Measurements from ENCODE around the gene UGT1A9.

The UGT1A9 gene

GRCh38 chr2:233758849-233759248 is 87.2 kb downstream of the UGT1A9 start:
- DNase-seq (ENCODE audit: low read depth, low spot score), result no peak

DNA sequence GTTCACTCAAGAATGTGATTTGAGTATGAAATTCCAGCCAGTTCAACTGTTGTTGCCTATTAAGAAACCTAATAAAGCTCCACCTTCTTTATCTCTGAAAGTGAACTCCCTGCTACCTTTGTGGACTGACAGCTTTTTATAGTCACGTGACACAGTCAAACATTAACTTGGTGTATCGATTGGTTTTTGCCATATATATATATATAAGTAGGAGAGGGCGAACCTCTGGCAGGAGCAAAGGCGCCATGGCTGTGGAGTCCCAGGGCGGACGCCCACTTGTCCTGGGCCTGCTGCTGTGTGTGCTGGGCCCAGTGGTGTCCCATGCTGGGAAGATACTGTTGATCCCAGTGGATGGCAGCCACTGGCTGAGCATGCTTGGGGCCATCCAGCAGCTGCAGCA is 88.3 kb downstream of the UGT1A9 start, which contains the start of gene UGT1A1:
Gene UGT1A1, plus strand, starts transcription at position 228 of the 400 bp plus-strand sequence. Its CDS starts 18 bp downstream, at position 246.
- no peak for DNase-seq (ENCODE audit: low read depth, low spot score)

- no peak for DNase-seq (ENCODE audit: low read depth, low spot score)
Observed at GRCh38 chr2:233761040-233761769, 89.5 kb downstream of the UGT1A9 start.

GRCh38 chr2:233764264-233764663 is 92.6 kb downstream of the UGT1A9 start:
- DNase-seq (ENCODE audit: low read depth, low spot score), result no peak

DNA sequence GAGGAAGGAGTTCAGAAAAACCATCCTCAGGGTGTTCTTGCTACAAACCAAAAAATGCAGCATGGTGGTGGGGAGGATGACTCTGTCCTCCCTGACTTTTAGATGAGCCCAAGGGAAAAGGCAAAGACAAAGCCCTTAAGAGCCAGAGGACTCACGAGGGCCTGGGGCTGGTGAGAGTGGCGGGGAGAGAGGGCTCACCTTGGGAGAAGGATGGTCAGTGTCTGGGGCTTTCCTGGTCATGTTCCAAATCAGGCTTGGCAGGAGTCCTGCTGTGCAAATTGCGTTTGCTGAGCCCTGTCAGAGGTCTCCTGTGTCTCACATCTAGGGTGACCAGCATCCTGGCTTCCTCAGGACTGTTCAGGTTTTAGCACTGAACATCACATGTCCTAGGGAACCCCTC is 93.1 kb downstream of the UGT1A9 start:
- no peak for DNase-seq (ENCODE audit: low read depth, low spot score)

- DNase-seq (ENCODE audit: low read depth, low spot score), result no peak
Observed at GRCh38 chr2:233766416-233766815, 94.7 kb downstream of the UGT1A9 start.

DNA sequence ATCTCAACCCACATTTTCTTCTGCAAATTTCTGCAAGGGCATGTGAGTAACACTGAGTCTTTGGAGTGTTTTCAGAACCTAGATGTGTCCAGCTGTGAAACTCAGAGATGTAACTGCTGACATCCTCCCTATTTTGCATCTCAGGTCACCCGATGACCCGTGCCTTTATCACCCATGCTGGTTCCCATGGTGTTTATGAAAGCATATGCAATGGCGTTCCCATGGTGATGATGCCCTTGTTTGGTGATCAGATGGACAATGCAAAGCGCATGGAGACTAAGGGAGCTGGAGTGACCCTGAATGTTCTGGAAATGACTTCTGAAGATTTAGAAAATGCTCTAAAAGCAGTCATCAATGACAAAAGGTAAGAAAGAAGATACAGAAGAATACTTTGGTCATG is 96.4 kb downstream of the UGT1A9 start:
- DNase-seq (ENCODE audit: low read depth, low spot score), result no peak

- DNase-seq (ENCODE audit: low read depth, low spot score), result no peak
Observed at GRCh38 chr2:233769260-233769659, 97.6 kb downstream of the UGT1A9 start.

- no peak for DNase-seq (ENCODE audit: low read depth, low spot score)
Observed at GRCh38 chr2:233772153-233772552, 100.5 kb downstream of the UGT1A9 start.

DNA sequence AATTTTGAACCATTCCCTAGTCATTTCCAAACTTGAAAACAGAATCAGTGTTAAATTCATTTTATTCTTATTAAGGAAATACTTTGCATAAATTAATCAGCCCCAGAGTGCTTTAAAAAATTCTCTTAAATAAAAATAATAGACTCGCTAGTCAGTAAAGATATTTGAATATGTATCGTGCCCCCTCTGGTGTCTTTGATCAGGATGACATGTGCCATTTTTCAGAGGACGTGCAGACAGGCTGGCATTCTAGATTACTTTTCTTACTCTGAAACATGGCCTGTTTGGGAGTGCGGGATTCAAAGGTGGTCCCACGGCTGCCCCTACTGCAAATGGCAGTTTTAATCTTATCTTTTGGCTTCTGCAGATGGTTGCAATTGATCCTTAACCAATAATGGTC is 100.9 kb downstream of the UGT1A9 start:
- no peak for DNase-seq (ENCODE audit: low read depth, low spot score)

GRCh38 chr2:233773854-233774253 is 102.2 kb downstream of the UGT1A9 start:
- DNase-seq (ENCODE audit: low read depth, low spot score), result no peak

- no peak for DNase-seq (ENCODE audit: low read depth, low spot score)
Observed at GRCh38 chr2:233775414-233775813, 103.7 kb downstream of the UGT1A9 start.

- DNase-seq (ENCODE audit: low read depth, low spot score), result no peak
Observed at GRCh38 chr2:233778030-233778429, 106.3 kb downstream of the UGT1A9 start, which contains the start of gene MROH2A. Gene MROH2A, plus strand, starts transcription at chr2:233778330. Its CDS starts 1,029 bp downstream, at chr2:233779359.

DNA sequence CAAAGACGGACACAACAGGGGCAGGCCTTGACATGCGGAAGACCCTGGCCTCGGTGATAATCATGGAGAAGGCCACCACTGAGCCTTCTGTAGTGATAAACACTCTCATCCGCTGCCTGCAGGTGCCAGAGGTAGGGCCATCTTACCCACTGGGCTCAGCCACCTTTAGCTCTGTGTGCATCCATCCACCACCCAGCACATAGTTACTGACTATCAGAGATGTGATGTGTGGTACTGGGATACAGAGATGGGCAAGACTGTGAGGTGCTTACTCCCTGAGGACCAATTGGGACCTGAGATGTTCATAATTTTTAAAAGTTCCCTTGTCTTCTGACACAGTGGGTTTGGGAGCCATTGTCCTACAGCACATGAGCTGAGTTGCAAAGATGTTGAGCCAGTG is 108.0 kb downstream of the UGT1A9 start:
- no peak for DNase-seq (ENCODE audit: low read depth, low spot score)

- DNase-seq (ENCODE audit: low read depth, low spot score), result no peak
Observed at GRCh38 chr2:233780771-233781170, 109.1 kb downstream of the UGT1A9 start.

DNA sequence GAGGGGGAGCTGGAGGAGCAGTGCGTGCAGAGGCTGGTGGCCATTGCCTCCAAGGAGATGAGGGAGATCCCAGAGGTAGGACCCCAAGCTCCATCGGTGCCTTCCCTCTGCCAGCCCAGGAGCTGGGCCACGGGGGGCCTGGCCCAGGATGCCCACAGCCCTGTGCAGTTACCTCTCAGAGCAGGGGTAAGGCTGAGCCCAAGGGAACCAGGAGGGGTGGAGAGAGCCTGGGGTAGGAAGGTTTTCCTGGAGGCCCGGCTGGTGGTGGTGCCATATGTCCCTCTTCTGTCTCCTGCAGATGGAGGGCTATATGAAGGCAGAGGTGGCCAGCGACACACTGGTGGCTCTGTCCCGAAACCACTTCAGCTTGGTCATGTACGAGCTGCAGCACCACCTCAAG is 117.9 kb downstream of the UGT1A9 start:
- no peak for DNase-seq (ENCODE audit: low read depth, low spot score)

DNA sequence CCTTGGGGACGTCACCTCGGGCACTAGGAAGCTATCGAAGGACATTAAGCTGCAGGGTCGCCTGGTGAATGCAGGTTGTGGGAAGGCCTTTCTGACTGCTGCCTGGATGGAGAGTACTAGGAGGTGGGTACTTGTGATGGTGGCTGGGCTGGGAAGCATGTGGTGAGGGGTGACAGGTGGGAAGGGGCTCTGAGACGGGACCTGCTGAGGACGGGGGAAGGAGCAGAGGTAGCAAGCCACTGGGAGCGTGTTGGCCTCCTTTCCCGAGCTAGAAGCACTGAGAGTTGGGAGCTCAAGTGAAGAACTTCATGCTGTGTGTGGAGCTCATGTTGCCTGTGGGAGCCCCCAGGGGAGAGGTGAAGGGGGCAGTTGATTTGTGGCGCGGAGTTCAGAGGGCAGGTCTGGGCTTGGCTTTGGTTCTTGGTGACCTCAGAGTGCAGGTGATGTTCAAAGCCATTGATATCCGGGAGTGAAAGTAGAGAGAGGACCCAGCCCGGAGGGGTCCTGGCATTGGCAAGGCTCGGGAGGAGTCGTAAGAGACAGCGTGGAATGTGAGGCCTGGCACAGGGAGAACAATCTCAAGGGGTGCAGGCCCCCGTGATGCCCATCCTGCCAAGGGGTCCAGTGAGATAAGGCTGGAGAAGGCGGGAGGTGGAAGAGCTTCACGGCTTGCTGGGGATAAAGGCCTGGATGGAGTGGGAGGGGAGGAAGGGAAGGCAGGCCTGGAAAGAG is 119.6 kb downstream of the UGT1A9 start:
- no peak for DNase-seq (ENCODE audit: low read depth, low spot score)

DNA sequence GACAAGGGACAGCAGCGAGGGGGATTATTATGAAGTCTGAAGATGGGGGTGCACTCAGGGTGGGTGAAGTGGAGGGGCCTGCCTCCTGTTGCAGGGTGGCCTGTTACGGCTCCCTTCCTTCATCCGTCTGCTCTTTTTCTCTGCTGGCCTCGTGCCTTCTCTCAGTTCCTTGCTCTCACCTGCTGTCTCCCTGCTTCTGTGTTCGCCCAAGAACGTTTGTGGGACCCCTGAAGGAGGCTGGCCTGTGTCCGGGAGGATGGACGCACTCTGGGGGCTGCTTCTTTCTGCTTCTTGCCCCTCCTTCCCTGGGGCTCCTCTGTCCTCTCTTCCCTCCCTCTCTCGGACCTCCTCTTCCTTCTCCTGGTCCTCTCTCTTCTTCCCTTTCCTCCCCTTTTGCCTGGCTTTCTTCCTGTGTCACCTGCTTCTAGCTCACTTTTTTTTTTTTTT is 120.2 kb downstream of the UGT1A9 start:
- no peak for DNase-seq (ENCODE audit: low read depth, low spot score)

- no peak for DNase-seq (ENCODE audit: low read depth, low spot score)
Observed at GRCh38 chr2:233792720-233793119, 121.0 kb downstream of the UGT1A9 start.

GRCh38 chr2:233793465-233794127 is 121.9 kb downstream of the UGT1A9 start:
- no peak for DNase-seq (ENCODE audit: low read depth, low spot score)

- no peak for DNase-seq (ENCODE audit: low read depth, low spot score)
Observed at GRCh38 chr2:233794128-233794658, 122.5 kb downstream of the UGT1A9 start.

- no peak for DNase-seq (ENCODE audit: low read depth, low spot score)
Observed at GRCh38 chr2:233795735-233796171, 124.1 kb downstream of the UGT1A9 start.

Data from activated naive CD8-positive, alpha-beta T cell treated with anti-CD3 and anti-CD28 coated beads, Interleukin-2, amount 50 U/mL, for 16 hours (primary cell).